ENCODE results near the gene ARHGAP10. TPM values are rescaled to one million over a fixed set of nuclear protein-coding genes. Genes with fewer than 3 reads are reported as not detected.

Gene ARHGAP10, protein sequence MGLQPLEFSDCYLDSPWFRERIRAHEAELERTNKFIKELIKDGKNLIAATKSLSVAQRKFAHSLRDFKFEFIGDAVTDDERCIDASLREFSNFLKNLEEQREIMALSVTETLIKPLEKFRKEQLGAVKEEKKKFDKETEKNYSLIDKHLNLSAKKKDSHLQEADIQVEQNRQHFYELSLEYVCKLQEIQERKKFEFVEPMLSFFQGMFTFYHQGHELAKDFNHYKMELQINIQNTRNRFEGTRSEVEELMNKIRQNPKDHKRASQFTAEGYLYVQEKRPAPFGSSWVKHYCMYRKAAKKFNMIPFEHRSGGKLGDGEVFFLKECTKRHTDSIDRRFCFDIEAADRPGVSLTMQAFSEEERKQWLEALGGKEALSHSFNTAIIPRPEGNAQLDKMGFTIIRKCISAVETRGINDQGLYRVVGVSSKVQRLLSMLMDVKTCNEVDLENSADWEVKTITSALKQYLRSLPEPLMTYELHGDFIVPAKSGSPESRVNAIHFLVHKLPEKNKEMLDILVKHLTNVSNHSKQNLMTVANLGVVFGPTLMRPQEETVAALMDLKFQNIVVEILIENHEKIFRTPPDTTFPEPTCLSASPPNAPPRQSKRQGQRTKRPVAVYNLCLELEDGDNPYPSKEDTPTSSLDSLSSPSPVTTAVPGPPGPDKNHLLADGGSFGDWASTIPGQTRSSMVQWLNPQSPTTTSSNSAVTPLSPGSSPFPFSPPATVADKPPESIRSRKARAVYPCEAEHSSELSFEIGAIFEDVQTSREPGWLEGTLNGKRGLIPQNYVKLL
- total RNA-seq: 1 to 10 TPM; 3.6 to 3.8 TPM

DNA sequence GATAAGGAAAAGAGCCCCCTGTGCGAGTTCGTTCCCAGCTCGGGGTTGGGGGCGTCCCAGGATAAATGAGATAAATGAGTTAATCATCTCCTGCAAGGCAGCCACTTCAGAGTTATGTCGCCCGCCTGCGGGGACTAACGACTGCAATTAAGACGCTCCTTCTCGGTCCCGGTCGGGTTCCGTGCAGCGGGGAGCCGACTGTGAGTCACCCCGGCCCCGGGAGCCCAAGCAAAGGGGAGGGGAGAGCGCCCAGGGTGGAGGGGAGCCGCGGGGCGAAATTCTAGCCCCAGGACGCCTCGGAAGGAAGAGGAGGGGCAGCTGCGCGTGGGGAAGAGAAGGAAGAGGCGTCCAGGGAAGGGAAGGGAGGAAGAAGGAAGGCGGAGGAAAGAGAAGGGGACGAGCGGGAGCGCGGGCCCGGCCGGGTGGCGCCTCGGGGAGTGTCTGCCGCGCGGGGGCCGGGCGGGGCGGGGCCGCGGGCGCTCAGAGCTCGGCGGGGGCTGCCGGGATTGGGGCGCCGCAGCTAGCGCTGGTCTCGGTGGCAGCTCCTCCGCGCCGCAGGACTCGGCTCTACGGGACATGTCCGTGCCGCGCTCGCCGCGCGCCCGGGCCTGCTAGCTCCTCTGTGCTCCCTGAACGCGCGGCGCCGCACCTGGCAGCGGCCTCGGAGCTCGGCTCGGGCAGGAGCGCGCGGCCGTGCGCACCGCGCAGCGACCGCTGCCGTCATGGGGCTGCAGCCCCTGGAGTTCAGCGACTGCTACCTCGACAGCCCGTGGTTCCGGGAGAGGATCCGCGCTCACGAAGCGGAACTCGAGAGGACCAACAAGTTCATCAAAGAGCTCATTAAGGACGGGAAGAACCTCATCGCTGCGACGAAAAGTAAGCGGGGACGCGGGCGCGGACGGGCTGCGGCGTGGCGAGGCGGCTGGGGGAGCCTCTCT lies at the start of gene ARHGAP10:
ARHGAP10 (plus strand) TSS at position 509 of the 938 bp plus-strand sequence; CDS start at position 723, 214 bp downstream.
- Mint-ChIP-seq H3K9me3 (no peaks in the 10 kb centered on the region), H3K27me3 (ENCODE audit: low read depth) (peaks cover 8% of the 10 kb centered on the region), H3K4me3 (peak within 1 kb of the TSS; percentile 85), H3K27ac (peak within 1 kb of the TSS; percentile 59), H3K36me3 (ENCODE audit: low read depth) (no peaks in the 10 kb centered on the region), H3K4me1 (ENCODE audit: low read depth) (peaks cover 34% of the 10 kb centered on the region)
- DNase-seq: peak; percentile 72
- intact Hi-C loops (cut with micrococcal nuclease): loop anchor here (1.0 to 5.0 kb wide), 7 partner anchors 48 to 710 kb away; partner anchors contain the start of genes NR3C2, PRMT9 and TMEM184C
- CTCF ChIA-PET: interaction anchor here (0.8 to 8.0 kb wide), 6 partner anchors 8 to 447 kb away, joined by 3 to 57 read pairs (median 4); partner anchors contain the start of genes PRMT9 and TMEM184C

DNA sequence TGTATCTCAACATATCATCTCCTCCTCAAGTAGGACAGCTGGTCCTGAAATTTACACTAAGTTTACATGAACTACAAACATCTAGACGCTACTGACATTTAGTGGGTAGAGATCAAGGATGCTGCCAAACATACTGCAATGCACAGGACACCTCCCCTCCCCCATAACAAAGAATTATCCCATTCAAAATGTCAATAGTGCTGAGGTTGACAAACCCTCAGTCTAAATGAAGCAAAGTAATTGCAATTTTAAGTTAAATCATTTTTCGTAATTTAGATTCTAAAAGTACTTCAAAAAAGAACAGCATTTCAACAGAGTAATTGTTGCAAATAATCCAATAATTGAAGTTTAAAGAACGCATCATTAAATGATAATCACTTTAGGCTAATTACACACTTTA lies 49.1 kb upstream of the ARHGAP10 start:
- Mint-ChIP-seq H3K4me1 (ENCODE audit: low read depth) (peaks cover 19% of the 10 kb centered on the region), H3K4me3 (peak overlapping the region; percentile 90), H3K27ac (no peak overlapping the region), H3K27me3 (ENCODE audit: low read depth) (no peaks in the 10 kb centered on the region), H3K9me3 (no peaks in the 10 kb centered on the region), H3K36me3 (ENCODE audit: low read depth) (peaks cover 7% of the 10 kb centered on the region)
- intact Hi-C loops (cut with micrococcal nuclease): loop anchor here (5.0 kb wide), 1 partner anchor 1160 kb away; the partner anchor contains the start of gene SLC10A7
- DNase-seq: no peak
- CTCF ChIA-PET: interaction anchor here (1.0 to 2.9 kb wide), 2 partner anchors 25 to 184 kb away, joined by 4 to 15 read pairs; no protein-coding TSS in a partner anchor

GRCh38 chr4:147683188-147683591 lies 48.7 kb upstream of the ARHGAP10 start:
- Mint-ChIP-seq H3K36me3 (ENCODE audit: low read depth) (peaks cover 6% of the 10 kb centered on the region), H3K4me3 (peak overlapping the region; percentile 90), H3K27me3 (ENCODE audit: low read depth) (no peaks in the 10 kb centered on the region), H3K4me1 (ENCODE audit: low read depth) (peaks cover 19% of the 10 kb centered on the region), H3K27ac (peak overlapping the region; percentile 91), H3K9me3 (no peaks in the 10 kb centered on the region)
- peak; percentile 23 for DNase-seq
- CTCF ChIA-PET: interaction anchor here (1.0 to 2.9 kb wide), 3 partner anchors 25 to 184 kb away, joined by 4 to 15 read pairs (median 8); partner anchors contain the start of gene ARHGAP10
- intact Hi-C loops (cut with micrococcal nuclease): loop anchor here (5.0 kb wide), 1 partner anchor 1161 kb away; the partner anchor contains the start of gene SLC10A7

DNA sequence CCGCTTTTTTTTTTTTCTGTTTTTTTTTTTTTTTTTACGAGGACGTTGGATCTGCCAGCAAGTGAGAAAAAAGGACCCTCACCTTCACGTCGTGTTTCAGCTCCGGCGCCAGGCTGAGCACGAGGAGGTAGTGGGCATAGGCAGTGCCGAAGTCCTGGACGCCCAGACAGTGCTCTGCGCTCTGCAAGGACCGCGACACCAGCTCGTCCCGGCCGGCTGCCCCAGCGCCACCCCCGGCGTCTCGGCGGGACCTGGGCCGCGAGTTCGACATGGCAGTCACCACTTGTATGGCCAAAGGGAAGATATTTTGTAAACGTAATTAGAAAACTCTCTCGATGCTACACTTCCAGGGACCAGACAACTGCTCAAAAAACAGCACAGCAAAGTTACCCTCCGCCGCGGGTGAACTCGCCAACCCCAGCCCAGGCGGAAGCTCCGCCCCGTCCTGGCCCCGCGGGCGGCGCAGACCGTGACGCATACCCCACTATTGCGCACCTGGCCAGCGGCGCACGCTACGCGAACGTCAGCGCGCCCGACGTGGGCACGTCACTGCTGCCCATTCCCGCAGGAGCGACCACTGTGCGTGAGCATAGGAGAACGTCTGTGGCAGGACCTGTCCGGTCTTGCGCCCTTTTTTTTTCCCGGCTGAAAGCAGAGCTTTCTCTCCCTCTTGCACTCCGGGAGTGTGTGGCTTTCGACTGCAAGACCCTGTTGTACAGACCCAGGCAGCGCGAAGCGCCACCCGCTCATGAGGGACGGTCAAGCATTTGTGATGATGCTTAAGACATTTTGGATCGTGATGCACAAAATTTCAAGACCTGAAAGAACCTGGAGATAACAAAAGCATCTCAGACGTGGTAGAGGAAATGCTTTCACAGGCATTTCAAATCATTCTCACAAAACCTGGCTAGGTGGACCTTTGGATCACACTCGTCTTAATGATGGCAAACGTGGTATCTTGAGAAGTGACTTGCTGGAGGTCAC lies 47.9 kb upstream of the ARHGAP10 start, which contains the start of gene PRMT9:
PRMT9 (minus strand) TSS at position 447 of the 984 bp plus-strand sequence; CDS start at position 271, 176 bp downstream.
- peak; percentile 91 for DNase-seq
- H3K36me3 Mint-ChIP-seq (ENCODE audit: low read depth): peaks cover 3% of the 10 kb centered on the region
- H3K4me1 Mint-ChIP-seq (ENCODE audit: low read depth): peaks cover 19% of the 10 kb centered on the region
- intact Hi-C loops (cut with micrococcal nuclease): loop anchor here (1.0 to 5.0 kb wide), 5 partner anchors 47 to 1162 kb away; partner anchors contain the start of genes NR3C2, SLC10A7 and TMEM184C
- no peaks in the 10 kb centered on the region for H3K9me3 Mint-ChIP-seq
- no peaks in the 10 kb centered on the region for H3K27me3 Mint-ChIP-seq (ENCODE audit: low read depth)
- CTCF ChIA-PET: interaction anchor here (0.6 to 2.9 kb wide), 5 partner anchors 24 to 183 kb away, joined by 3 to 15 read pairs (median 7); partner anchors contain the start of gene ARHGAP10
- H3K4me3 Mint-ChIP-seq: peak within 1 kb of the TSS; percentile 90
- peak within 1 kb of the TSS; percentile 91 for H3K27ac Mint-ChIP-seq

- Mint-ChIP-seq H3K36me3 (ENCODE audit: low read depth) (no peaks in the 10 kb centered on the region), H3K9me3 (no peaks in the 10 kb centered on the region), H3K4me3 (no peak overlapping the region), H3K4me1 (ENCODE audit: low read depth) (peaks cover 1% of the 10 kb centered on the region), H3K27ac (no peak overlapping the region), H3K27me3 (ENCODE audit: low read depth) (peaks cover 5% of the 10 kb centered on the region)
- CTCF ChIA-PET: interaction anchor here (0.7 to 1.6 kb wide), 2 partner anchors 15 to 178 kb away, joined by 3 to 6 read pairs; no protein-coding TSS in a partner anchor
- intact Hi-C loops (cut with micrococcal nuclease): no loop called here
- no peak for DNase-seq
Measured at GRCh38 chr4:147689067-147689466, 42.8 kb upstream of the ARHGAP10 start.

DNA sequence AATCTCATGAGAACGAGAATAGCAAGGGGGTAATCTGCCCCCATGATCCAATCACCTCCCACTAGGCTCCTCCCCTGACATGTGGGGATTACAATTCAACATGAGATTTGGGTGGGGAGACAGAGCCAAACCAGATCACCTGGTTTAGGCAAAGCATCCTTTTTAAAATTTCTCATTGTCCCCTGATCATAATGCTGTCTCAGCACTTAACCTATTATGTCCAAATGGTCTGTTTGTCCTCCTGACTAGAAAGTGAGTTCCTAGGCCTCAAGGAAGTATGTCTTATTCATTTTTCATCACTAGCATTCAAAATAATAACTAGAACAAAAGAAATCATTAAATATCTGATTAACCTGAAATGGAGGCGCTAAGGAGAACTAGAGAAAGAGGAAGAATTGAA lies 40.1 kb upstream of the ARHGAP10 start:
- CTCF ChIA-PET: interaction anchor here (1.6 kb wide), 1 partner anchor 175 kb away, joined by 8 read pairs; no protein-coding TSS in a partner anchor
- intact Hi-C loops (cut with micrococcal nuclease): no loop called here

GRCh38 chr4:147693218-147693617 lies 38.7 kb upstream of the ARHGAP10 start:
- H3K36me3 Mint-ChIP-seq (ENCODE audit: low read depth): no peaks in the 10 kb centered on the region
- no peak for DNase-seq
- H3K4me3 Mint-ChIP-seq: no peak overlapping the region
- no peak overlapping the region for H3K27ac Mint-ChIP-seq
- no peaks in the 10 kb centered on the region for H3K9me3 Mint-ChIP-seq
- intact Hi-C loops (cut with micrococcal nuclease): no loop called here
- no peaks in the 10 kb centered on the region for H3K4me1 Mint-ChIP-seq (ENCODE audit: low read depth)
- peaks cover 5% of the 10 kb centered on the region for H3K27me3 Mint-ChIP-seq (ENCODE audit: low read depth)
- CTCF ChIA-PET: interaction anchor here (1.6 kb wide), 1 partner anchor 173 kb away, joined by 8 read pairs; no protein-coding TSS in a partner anchor

More for the DNA sequence above, 40.1 kb upstream of the ARHGAP10 start:
- Mint-ChIP-seq H3K36me3 (ENCODE audit: low read depth) (no peaks in the 10 kb centered on the region), H3K27ac (no peak overlapping the region), H3K27me3 (ENCODE audit: low read depth) (peaks cover 5% of the 10 kb centered on the region), H3K9me3 (no peaks in the 10 kb centered on the region), H3K4me1 (ENCODE audit: low read depth) (no peaks in the 10 kb centered on the region), H3K4me3 (no peak overlapping the region)
- DNase-seq: no peak

GRCh38 chr4:147696866-147697265 lies 35.0 kb upstream of the ARHGAP10 start:
- no peaks in the 10 kb centered on the region for H3K4me1 Mint-ChIP-seq (ENCODE audit: low read depth)
- intact Hi-C loops (cut with micrococcal nuclease): no loop called here
- CTCF ChIA-PET: interaction anchor here (1.6 kb wide), 1 partner anchor 170 kb away, joined by 9 read pairs; no protein-coding TSS in a partner anchor
- H3K9me3 Mint-ChIP-seq: no peaks in the 10 kb centered on the region
- DNase-seq: no peak
- H3K27me3 Mint-ChIP-seq (ENCODE audit: low read depth): peaks cover 3% of the 10 kb centered on the region
- no peaks in the 10 kb centered on the region for H3K36me3 Mint-ChIP-seq (ENCODE audit: low read depth)
- H3K27ac Mint-ChIP-seq: no peak overlapping the region
- H3K4me3 Mint-ChIP-seq: no peak overlapping the region

DNA sequence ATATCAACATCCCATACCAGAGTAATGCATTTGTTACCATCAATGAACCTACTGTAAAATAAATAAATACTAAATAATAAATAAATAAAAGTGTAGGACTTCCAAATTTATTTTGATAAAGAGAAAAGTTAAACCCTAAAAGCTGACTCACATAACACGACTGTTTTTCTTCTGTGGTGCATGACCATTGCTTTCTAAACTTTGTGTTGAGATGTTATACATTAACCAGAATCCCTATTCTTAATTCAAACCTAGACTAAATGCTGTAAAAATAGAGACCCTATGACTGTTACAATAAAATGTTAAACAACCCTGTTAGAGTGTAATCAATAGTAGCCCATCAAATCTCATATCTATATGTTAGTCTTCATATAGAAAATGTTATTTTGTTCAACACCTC lies 27.0 kb upstream of the ARHGAP10 start:
- Mint-ChIP-seq H3K27ac (no peak overlapping the region), H3K27me3 (ENCODE audit: low read depth) (peaks cover 3% of the 10 kb centered on the region), H3K9me3 (no peaks in the 10 kb centered on the region), H3K36me3 (ENCODE audit: low read depth) (no peaks in the 10 kb centered on the region), H3K4me1 (ENCODE audit: low read depth) (no peaks in the 10 kb centered on the region), H3K4me3 (no peak overlapping the region)
- intact Hi-C loops (cut with micrococcal nuclease): no loop called here
- DNase-seq: no peak
- CTCF ChIA-PET: interaction anchor here (0.7 to 6.6 kb wide), 2 partner anchors 157 to 161 kb away, joined by 3 to 54 read pairs; no protein-coding TSS in a partner anchor
